Psoas muscle (tissue), 8 donors: ENCODE data around the gene BNC2. TPM values are rescaled to one million over a fixed set of nuclear protein-coding genes. Genes with fewer than 3 reads are reported as not detected.
A peak's percentile ranks its signal among the peaks of the same experiment; 100 is the strongest.

Source experiments
- ATAC-seq, 4 donors: fragments of 200-7000 bp; cut with Tn5 transposase; one replicate each; pipeline ENCODE4 v1.9.1; 2020; ENCODE audit warnings: moderate library complexity in 3 of 4, mild to moderate bottlenecking in 2 of 4
- DNase-seq, 2 donors: peaks; one replicate each; pipeline ENCODE4 v3.0.0-alpha.2; 2020
- H3K27ac ChIP-seq: fragments of 200-600 bp; one replicate; pipeline ENCODE4 v1.8.0; 2022
- H3K27me3 ChIP-seq, 3 donors: fragments of 200-600 bp in 1 of 3; one replicate each; pipeline versions ENCODE4 v1.6.1 to v1.8.0; 2013 to 2022; ENCODE audit warnings: low read length in 2 of 3, mild to moderate bottlenecking in 2 of 3, moderate library complexity in 1 of 3; ENCODE audit not compliant: insufficient read depth in 3 of 3
- H3K36me3 ChIP-seq, 2 donors: fragments of 200-600 bp in 1 of 2; one replicate each; pipeline versions ENCODE4 v1.6.1 to v1.8.0; 2013 to 2022; ENCODE audit warnings: low read depth in 1 of 2, mild to moderate bottlenecking in 1 of 2, moderate library complexity in 1 of 2; ENCODE audit not compliant: insufficient read depth in 1 of 2
- H3K4me1 ChIP-seq: fragments of 200-600 bp; one replicate; pipeline ENCODE4 v1.8.0; 2022
- H3K4me3 ChIP-seq: fragments of 200-600 bp; one replicate; pipeline ENCODE4 v1.8.0; 2022; ENCODE audit warnings: mild to moderate bottlenecking
- H3K9me3 ChIP-seq: fragments of 200-600 bp; one replicate; pipeline ENCODE4 v1.8.0; 2022
- WGBS, 3 donors: extraction: QIAGEN DNeasy Blood & Tissue Kit; methylation state at CpG; one replicate each; pipeline versions ENCODE4 v1.1.6 to v1.1.7; 2013; 5-methylcytosine and 5-hydroxymethylcytosine counted together
- intact Hi-C, 2 donors: fragments of 100-400 bp; cut with DNase I; formaldehyde crosslinking; loops; one replicate each; pipeline versions ENCODE4 v1.11.0 to v1.14.2; 2022
- polyA plus RNA-seq, 3 donors: library from polyadenylated mRNA; stranded (reverse); fragments of 200-250 nt; gene quantifications; one replicate each; pipeline ENCODE4 v1.2.3, GENCODE V29; 2013
- total RNA-seq, 4 donors: library from RNA; stranded (reverse); fragmentation: NEBNext Ultra II Directional in 2 of 4; extraction: Animal tissue kit (Norgen Biotek cat#: 25700) in 2 of 4; gene quantifications; one replicate each; pipeline versions ENCODE4 v1.2.1 to v1.2.4, GENCODE V29; 2021 to 2023
- TF ChIP-seq, protein P1 (sequence below): fragments of 200-600 bp; IDR thresholded peaks from one replicate; pipeline ENCODE4 v1.8.0; 2022; ENCODE audit warnings: antibody characterized with exemption
- donor health status: healthy with polysubstance abuse.
- donor health status: DM: no; HTN: no; CAD: no; lungs with moderate emphysema.
- donor health status: Bipolar disorder and iron deficiency.
- donor health status: healthy.
- donor health status: DM: yes; HTN: yes; CAD: no.
- donor health status: DM: no; HTN: no; CAD: no.
- donor health status: DM: no; HTN: no; CAD: no.
- donor health status: DM: yes; HTN: yes; CAD: no.

The BNC2 gene
- total and polyA plus RNA-seq, 7 donors: 1.3 to 168 (median 44.1) TPM

- WGBS, 3 donors: 96 to 100% (median 97%) methylated on average over 2 of the region's 2 CpGs
- Histone ChIP-seq H3K27ac (no peak overlapping the region), H3K4me3 (no peak overlapping the region), H3K36me3 (no peaks in the 10 kb centered on the region), H3K9me3 (no peaks in the 10 kb centered on the region), H3K27me3 (no peaks in the 10 kb centered on the region), H3K4me1 (peaks cover 3% of the 10 kb centered on the region)
- ATAC-seq (no peak), DNase-seq (no peak)
- TF ChIP-seq, protein P1, sequence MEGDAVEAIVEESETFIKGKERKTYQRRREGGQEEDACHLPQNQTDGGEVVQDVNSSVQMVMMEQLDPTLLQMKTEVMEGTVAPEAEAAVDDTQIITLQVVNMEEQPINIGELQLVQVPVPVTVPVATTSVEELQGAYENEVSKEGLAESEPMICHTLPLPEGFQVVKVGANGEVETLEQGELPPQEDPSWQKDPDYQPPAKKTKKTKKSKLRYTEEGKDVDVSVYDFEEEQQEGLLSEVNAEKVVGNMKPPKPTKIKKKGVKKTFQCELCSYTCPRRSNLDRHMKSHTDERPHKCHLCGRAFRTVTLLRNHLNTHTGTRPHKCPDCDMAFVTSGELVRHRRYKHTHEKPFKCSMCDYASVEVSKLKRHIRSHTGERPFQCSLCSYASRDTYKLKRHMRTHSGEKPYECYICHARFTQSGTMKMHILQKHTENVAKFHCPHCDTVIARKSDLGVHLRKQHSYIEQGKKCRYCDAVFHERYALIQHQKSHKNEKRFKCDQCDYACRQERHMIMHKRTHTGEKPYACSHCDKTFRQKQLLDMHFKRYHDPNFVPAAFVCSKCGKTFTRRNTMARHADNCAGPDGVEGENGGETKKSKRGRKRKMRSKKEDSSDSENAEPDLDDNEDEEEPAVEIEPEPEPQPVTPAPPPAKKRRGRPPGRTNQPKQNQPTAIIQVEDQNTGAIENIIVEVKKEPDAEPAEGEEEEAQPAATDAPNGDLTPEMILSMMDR: no peak
- intact Hi-C loops: no loop called here
Observed at GRCh38 chr9:16664211-16664610, 206.3 kb downstream of the BNC2 start.

DNA sequence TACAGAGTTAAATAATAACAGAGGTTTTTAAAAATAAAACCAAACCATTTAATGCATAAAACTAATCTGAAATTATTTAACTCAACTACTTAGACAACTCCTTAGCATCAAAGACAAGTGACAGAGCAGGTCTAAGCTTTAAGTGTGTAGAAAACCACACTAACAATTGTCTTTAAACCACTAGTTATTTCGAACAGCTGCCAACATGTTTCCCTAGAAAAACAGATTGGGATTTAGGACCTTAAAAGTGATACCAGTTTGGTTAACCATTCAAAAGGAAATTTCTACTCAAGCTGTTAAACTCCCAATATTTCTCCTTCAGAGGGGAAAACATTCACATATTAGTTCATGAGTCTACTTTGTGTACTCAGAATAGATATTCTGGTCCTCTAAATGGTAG lies 208.7 kb downstream of the BNC2 start:
- no peaks in the 10 kb centered on the region for H3K27me3 ChIP-seq
- intact Hi-C loops: no loop called here
- no peak overlapping the region for H3K4me3 ChIP-seq
- peaks cover 2% of the 10 kb centered on the region for H3K4me1 ChIP-seq
- DNase-seq: no peak
- WGBS, 3 donors: 42 to 72% (median 64%) methylated on average over 1 of the region's 1 CpG
- no peak overlapping the region for H3K27ac ChIP-seq
- H3K9me3 ChIP-seq: no peaks in the 10 kb centered on the region
- TF ChIP-seq, protein P1: no peak
- no peaks in the 10 kb centered on the region for H3K36me3 ChIP-seq
- ATAC-seq: no peak

- Histone ChIP-seq H3K9me3 (no peaks in the 10 kb centered on the region), H3K27me3 (no peaks in the 10 kb centered on the region), H3K36me3 (no peaks in the 10 kb centered on the region), H3K4me1 (peaks cover 5% of the 10 kb centered on the region), H3K27ac (no peak overlapping the region), H3K4me3 (no peak overlapping the region)
- intact Hi-C loops: no loop called here
- ATAC-seq (no peak), DNase-seq (no peak)
- WGBS, 3 donors: 89 to 95% (median 93%) methylated on average over 11 of the region's 11 CpGs
- TF ChIP-seq, protein P1: no peak
Observed at GRCh38 chr9:16659096-16659495, 211.4 kb downstream of the BNC2 start.

DNA sequence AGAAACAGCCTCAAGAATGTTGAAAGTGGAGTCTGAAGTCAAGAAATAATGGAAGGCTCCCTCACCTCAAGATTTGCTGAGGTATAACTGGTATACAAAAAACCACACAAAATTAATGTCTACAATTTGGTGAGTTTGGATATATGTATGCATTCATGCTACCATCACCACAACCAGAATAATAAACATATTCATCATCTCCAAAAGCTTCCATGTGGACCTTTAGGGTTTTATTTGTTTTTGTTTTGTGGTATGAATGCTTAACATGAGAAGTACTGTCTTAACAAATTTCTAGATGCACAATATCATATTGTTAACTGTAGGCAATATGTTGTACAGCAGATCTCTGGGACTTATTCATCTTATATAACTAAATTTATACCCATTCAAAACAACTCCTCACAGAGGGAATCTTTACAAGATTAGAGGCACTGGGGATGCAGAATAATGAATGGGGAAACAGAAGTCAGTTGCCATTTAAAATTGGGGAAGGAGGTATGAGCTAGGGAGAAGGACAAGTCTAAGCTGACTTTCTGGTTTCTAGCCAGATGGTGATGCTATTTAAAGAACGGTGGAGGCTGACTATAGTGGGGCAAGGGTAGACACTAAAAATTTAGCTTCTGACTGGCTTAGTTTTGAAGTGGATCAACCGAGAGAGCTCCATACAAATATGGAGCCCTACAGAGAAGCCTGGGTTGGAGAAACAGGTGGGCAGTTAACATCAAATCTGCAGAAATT lies 213.9 kb downstream of the BNC2 start:
- no peak overlapping the region for H3K27ac ChIP-seq
- intact Hi-C loops: no loop called here
- TF ChIP-seq, protein P1: no peak

More for the DNA sequence above, 213.9 kb downstream of the BNC2 start:
- Histone ChIP-seq H3K9me3 (no peaks in the 10 kb centered on the region), H3K36me3 (no peaks in the 10 kb centered on the region), H3K4me3 (no peak overlapping the region), H3K4me1 (peaks cover 5% of the 10 kb centered on the region), H3K27me3 (no peaks in the 10 kb centered on the region)
- DNase-seq (no peak), ATAC-seq (peak; percentile 55 to 85 (median 71))
- whole genome bisulfite sequencing, 3 donors: 25 to 50% (median 36%) methylated on average over 2 of the region's 2 CpGs
